ENCODE data around the gene KIF2A. TPM values are rescaled to one million over a fixed set of nuclear protein-coding genes. Genes with fewer than 3 reads are reported as not detected.

Gene KIF2A
- total and polyA plus RNA-seq, 2 donors (not counting 3 experiments of a cell fraction or from before 2014, with no cell fraction given) = 17.1 to 65.1 TPM

DNA sequence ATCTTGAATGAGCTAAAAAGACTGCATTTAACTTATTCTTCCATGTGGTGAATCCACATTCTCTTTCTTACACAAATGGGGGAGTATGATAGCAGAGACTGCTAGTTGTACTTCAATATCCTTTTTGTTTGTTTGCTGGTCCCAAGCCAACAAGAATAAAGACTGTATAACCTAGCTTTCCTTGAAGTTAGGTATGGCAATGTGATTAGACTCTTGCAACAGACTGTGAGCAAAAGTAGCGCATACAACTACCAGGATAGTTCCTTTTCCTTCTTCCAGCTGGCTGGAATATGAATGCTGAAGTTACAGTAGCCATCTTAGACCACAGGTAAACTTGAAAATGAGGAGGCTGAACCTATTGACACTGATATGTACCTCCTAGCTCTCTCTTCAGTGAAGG, 17.9 kb upstream of the KIF2A start:
- no peak overlapping the region for H3K4me2 ChIP-seq (ENCODE audit: insufficient read depth, low read length)
- H3K79me2 ChIP-seq (ENCODE audit: control insufficient read depth, insufficient read depth, low read length) = no peaks in the 10 kb centered on the region
- peaks cover 0 to 4% of the 10 kb centered on the region in 2 experiments for H3K27me3 ChIP-seq (ENCODE audit: control insufficient read depth in 2 of 2, insufficient read depth in 2 of 2, low read length in 2 of 2)
- ChIA-PET POLR2A (no interaction called here), CTCF (interaction anchor here (0.5 to 1.2 kb wide), 2 partner anchors 10 to 37 kb away, joined by 3 to 4 read pairs; no protein-coding TSS in a partner anchor)
- H3K9me1 ChIP-seq (replicated peaks; ENCODE audit: control insufficient read depth, extremely low read depth, insufficient read depth, low read length) = no peaks in the 10 kb centered on the region
- no peaks in the 10 kb centered on the region for H3K36me3 ChIP-seq (ENCODE audit: control insufficient read depth in 2 of 2, extremely low read depth in 1 of 2, insufficient read depth in 2 of 2, low read length in 2 of 2)
- BruUV-seq (replicated peaks) = no TSS peak
- TF ChIP-seq, protein P1, sequence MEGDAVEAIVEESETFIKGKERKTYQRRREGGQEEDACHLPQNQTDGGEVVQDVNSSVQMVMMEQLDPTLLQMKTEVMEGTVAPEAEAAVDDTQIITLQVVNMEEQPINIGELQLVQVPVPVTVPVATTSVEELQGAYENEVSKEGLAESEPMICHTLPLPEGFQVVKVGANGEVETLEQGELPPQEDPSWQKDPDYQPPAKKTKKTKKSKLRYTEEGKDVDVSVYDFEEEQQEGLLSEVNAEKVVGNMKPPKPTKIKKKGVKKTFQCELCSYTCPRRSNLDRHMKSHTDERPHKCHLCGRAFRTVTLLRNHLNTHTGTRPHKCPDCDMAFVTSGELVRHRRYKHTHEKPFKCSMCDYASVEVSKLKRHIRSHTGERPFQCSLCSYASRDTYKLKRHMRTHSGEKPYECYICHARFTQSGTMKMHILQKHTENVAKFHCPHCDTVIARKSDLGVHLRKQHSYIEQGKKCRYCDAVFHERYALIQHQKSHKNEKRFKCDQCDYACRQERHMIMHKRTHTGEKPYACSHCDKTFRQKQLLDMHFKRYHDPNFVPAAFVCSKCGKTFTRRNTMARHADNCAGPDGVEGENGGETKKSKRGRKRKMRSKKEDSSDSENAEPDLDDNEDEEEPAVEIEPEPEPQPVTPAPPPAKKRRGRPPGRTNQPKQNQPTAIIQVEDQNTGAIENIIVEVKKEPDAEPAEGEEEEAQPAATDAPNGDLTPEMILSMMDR (IDR thresholded peaks at IDR 0.05; ENCODE audit: extremely low read depth in 1 of 2, insufficient read depth in 1 of 2, low read depth in 1 of 2, low read length in 2 of 2) = no peak
- no peak for TF ChIP-seq POLR2A (IDR thresholded peaks at IDR 0.05; ENCODE audit: low read depth, low read length)
- no peak for TF ChIP-seq POLR2AphosphoS5 (IDR thresholded peaks at IDR 0.05; ENCODE audit: insufficient read depth, low read depth, low read length)
- TF ChIP-seq JUN (IDR thresholded peaks at IDR 0.05; ENCODE audit: borderline replicate concordance, insufficient read depth, insufficient read length, low read depth) = no peak
- no peak for TF ChIP-seq FOS (IDR thresholded peaks at IDR 0.05; ENCODE audit: borderline replicate concordance, insufficient read depth, low read length)
- no peak for TF ChIP-seq MYC (IDR thresholded peaks at IDR 0.05; ENCODE audit: low read depth, low read length)
- no peak for TF ChIP-seq GATA2 (IDR thresholded peaks at IDR 0.05; ENCODE audit: insufficient read depth, insufficient read length, low read depth, low read length)
- no peak for TF ChIP-seq EZH2 (IDR thresholded peaks at IDR 0.05; ENCODE audit: borderline replicate concordance, low read depth, low read length, severe bottlenecking)
- TF ChIP-seq, protein P2, sequence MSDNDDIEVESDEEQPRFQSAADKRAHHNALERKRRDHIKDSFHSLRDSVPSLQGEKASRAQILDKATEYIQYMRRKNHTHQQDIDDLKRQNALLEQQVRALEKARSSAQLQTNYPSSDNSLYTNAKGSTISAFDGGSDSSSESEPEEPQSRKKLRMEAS (IDR thresholded peaks at IDR 0.05; ENCODE audit: insufficient read depth, insufficient read length) = no peak
- H3K9me3 ChIP-seq (replicated peaks; ENCODE audit: control insufficient read depth, insufficient read depth, low read length) = no peaks in the 10 kb centered on the region
- DNase-seq (ENCODE audit: low read depth, low spot score) (no peak), FAIRE-seq (no peak)
- no peak overlapping the region for H3K9ac ChIP-seq (replicated peaks; ENCODE audit: extremely low read depth, insufficient read depth, low read length)
- dilution Hi-C loops (cut with MboI; ENCODE audit: extremely low pct_ligation_motif_present, low sequenced_read_pairs) (no loop called here), intact Hi-C loops (cut with micrococcal nuclease) (no loop called here)
- no peak overlapping the region for H3K27ac ChIP-seq (ENCODE audit: insufficient read depth, low read depth, low read length)
- H4K20me1 ChIP-seq (replicated peaks; ENCODE audit: control insufficient read depth, extremely low read depth, insufficient read depth, low read length) = no peaks in the 10 kb centered on the region
- H2AFZ ChIP-seq (ENCODE audit: low read depth, low read length) = no peak overlapping the region
- H3K4me1 ChIP-seq (ENCODE audit: control insufficient read depth, extremely low read depth, insufficient read depth, low read length) = no peaks in the 10 kb centered on the region
- H3K4me3 ChIP-seq (replicated peaks in 1 of 3; ENCODE audit: insufficient read depth in 1 of 3, low read depth in 1 of 3, low read length in 3 of 3) = no peak overlapping the region

All from endothelial cell of umbilical vein (primary cell).